Femur (tissue), 1 donor: ENCODE measurements around the gene SNORC.

Experiments
- DNase-seq: peaks from one replicate; pipeline ENCODE4 v3.0.0-alpha.2; 2017

SNORC gene

DNA sequence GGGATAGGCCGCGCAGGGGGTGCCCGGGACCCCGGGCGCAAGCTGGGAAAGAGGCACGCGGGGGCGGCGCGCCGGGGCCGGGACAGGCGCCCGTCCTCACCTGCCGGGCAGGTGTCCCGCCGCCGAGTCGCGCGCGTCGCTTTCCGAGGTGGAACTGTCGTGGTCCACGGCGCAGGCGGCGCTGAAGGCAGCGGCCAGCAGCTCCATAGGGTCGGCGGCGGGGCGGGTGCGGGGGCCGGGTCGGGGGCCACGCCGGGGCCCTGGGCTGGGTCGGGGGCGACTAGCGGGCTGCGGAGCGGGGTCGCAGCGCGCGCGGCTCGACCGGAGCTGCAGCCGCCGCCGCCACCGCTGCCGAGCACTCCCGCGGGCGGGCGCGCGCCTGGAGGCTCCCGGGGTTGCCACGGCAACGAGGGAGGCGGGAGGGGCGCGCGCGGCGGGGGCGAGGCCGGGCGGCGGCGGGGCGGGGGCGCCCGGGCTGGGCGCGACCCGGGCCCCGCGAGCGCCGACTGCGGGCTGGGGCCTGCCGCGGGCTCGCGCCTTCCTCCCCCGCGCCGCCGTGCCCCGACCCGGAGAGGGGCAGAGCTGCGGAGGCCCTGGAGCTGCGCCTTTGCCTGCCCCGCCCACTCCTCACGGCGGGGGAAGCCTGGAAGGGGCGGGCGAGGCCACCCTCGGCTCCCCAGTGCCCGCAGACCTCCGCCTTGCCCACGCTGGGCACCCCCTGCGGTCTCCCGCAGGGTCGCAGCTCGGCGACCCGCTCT lies 57.9 kb downstream of the SNORC start:
- DNase-seq = peak; percentile 32
